BJ (cell line): ENCODE results near the gene POC1B. TPM values are rescaled to one million over a fixed set of nuclear protein-coding genes. Genes with fewer than 3 reads are reported as not detected.

ENCODE experiments used
- CTCF ChIA-PET: fragments of 350-600 bp; formaldehyde crosslinking; extraction: SDS; loops from one replicate; lab custom pipeline; 2021; ENCODE audit warnings: antibody characterized with exemption, inconsistent platforms; lab: Yijun Ruan, JAX
- POLR2A ChIA-PET: fragments of 300-600 bp; sonication (Branson Sonifier 250); formaldehyde crosslinking; extraction: SDS; loops from one replicate; lab custom pipeline; 2021; ENCODE audit warnings: antibody characterized with exemption; lab: Charles Lee
- DNase-seq: peaks from one replicate; pipeline ENCODE4 v3.0.0-alpha.2; 2011; ENCODE audit warnings: low read depth
- H3K27me3 ChIP-seq: 2 replicates; pipeline ENCODE4 v1.6.0; 2011; ENCODE audit warnings: low read length; ENCODE audit not compliant: control insufficient read depth, insufficient read depth
- H3K36me3 ChIP-seq: 2 replicates; pipeline ENCODE4 v1.5.1; 2011; ENCODE audit warnings: low read length; ENCODE audit not compliant: control insufficient read depth, insufficient read depth
- H3K4me3 ChIP-seq: 2 replicates; pipeline ENCODE4 v1.5.1; 2011; ENCODE audit warnings: low read depth, mild to moderate bottlenecking, control low read depth, low read length
- CTCF ChIP-seq: IDR thresholded peaks from 2 replicates; pipeline ENCODE4 v1.5.1; 2011; ENCODE audit warnings: low read depth, mild to moderate bottlenecking, control low read depth, inconsistent platforms, low read length, moderate library complexity; ENCODE audit not compliant: insufficient read depth
- polyA plus RNA-seq: library from polyadenylated mRNA; depleted of rRNA; stranded (reverse); fragments of >200 nt; gene quantifications from 2 replicates; pipeline ENCODE4 v1.2.3, GENCODE V29; 2011

POC1B gene
- polyA plus RNA-seq, 1 experiment = 6.7 TPM

- ChIA-PET POLR2A (no interaction called here), CTCF (no interaction called here)
- no peak for DNase-seq
- TF ChIP-seq CTCF = no peak
- H3K27me3 ChIP-seq = no peaks in the 10 kb centered on the region
- no peak overlapping the region for H3K4me3 ChIP-seq
- no peaks in the 10 kb centered on the region for H3K36me3 ChIP-seq
Observed at GRCh38 chr12:89492883-89493282, 33.0 kb downstream of the POC1B start.

- H3K4me3 ChIP-seq = no peak overlapping the region
- no peak for DNase-seq
- H3K27me3 ChIP-seq = no peaks in the 10 kb centered on the region
- H3K36me3 ChIP-seq = no peaks in the 10 kb centered on the region
- ChIA-PET CTCF (no interaction called here), POLR2A (no interaction called here)
- no peak for TF ChIP-seq CTCF
Observed at GRCh38 chr12:89490922-89491321, 34.9 kb downstream of the POC1B start.

GRCh38 chr12:89486264-89486663 is 39.6 kb downstream of the POC1B start:
- ChIA-PET POLR2A (no interaction called here), CTCF (interaction anchor here (0.6 to 0.7 kb wide), 2 partner anchors 15 to 1572 kb away, joined by 3 read pairs; partner anchors contain the start of gene KERA)
- TF ChIP-seq CTCF = no peak
- DNase-seq = no peak
- Histone ChIP-seq H3K36me3 (no peaks in the 10 kb centered on the region), H3K27me3 (no peaks in the 10 kb centered on the region), H3K4me3 (no peak overlapping the region)

- no peak for TF ChIP-seq CTCF
- CTCF ChIA-PET = interaction anchor here (0.7 kb wide), 1 partner anchor 538 kb away, joined by 3 read pairs; no protein-coding TSS in a partner anchor
- H3K36me3 ChIP-seq = no peaks in the 10 kb centered on the region
- no peak overlapping the region for H3K4me3 ChIP-seq
- no peak for DNase-seq
- POLR2A ChIA-PET = no interaction called here
- no peaks in the 10 kb centered on the region for H3K27me3 ChIP-seq
Observed at GRCh38 chr12:89484470-89484869, 41.4 kb downstream of the POC1B start.

GRCh38 chr12:89481213-89481914 is 44.5 kb downstream of the POC1B start:
- no peak for TF ChIP-seq CTCF
- Histone ChIP-seq H3K36me3 (no peaks in the 10 kb centered on the region), H3K27me3 (no peaks in the 10 kb centered on the region), H3K4me3 (no peak overlapping the region)
- CTCF ChIA-PET = interaction anchor here (0.6 kb wide), 1 partner anchor 730 kb away, joined by 3 read pairs; no protein-coding TSS in a partner anchor
- POLR2A ChIA-PET = no interaction called here
- DNase-seq = no peak
